KG1 (cell line): ENCODE data around the gene ITFG2.

Source experiments
- DNase-seq: peaks from one replicate; lab custom pipeline; 2025; lab: John Stamatoyannopoulos, UW

ITFG2 gene

DNA sequence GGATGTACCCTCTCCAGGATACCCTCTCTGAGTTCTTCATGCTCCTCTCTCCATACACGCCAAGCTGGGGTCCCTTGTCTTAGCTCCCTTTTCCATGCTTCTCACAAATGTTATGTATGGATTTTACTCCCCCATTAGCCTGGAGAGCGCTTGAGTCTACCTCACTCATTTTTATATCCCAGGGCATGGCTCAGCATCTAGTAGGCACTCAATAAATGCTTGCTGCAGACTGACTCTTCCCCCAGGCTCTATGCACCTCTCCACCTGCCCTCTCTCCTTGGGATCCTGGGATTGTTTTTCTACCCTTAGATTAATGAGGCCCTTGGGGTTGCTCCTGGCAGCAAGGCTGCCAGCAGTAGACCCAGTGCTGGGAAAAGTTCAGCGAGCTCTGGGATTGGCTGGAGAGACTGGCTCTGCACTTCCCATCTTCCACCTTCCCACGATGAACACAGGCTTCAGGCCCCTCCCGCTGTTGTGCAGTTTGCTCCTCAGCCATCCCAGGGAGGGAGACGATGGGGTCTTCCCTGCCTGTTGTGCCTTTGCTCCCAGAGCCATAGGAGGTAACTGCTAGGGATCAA lies 20.2 kb downstream of the ITFG2 start:
- DNase-seq = no peak

GRCh38 chr12:2833327-2833726 lies 20.9 kb downstream of the ITFG2 start:
- no peak for DNase-seq

GRCh38 chr12:2833810-2834209 lies 21.3 kb downstream of the ITFG2 start:
- DNase-seq = no peak

- DNase-seq = no peak
Observed at GRCh38 chr12:2834581-2835491, 22.4 kb downstream of the ITFG2 start, which contains the start of gene NRIP2. Gene NRIP2, minus strand, starts transcription at chr12:2835035. Its CDS starts 52 bp downstream, at chr12:2834983.

DNA sequence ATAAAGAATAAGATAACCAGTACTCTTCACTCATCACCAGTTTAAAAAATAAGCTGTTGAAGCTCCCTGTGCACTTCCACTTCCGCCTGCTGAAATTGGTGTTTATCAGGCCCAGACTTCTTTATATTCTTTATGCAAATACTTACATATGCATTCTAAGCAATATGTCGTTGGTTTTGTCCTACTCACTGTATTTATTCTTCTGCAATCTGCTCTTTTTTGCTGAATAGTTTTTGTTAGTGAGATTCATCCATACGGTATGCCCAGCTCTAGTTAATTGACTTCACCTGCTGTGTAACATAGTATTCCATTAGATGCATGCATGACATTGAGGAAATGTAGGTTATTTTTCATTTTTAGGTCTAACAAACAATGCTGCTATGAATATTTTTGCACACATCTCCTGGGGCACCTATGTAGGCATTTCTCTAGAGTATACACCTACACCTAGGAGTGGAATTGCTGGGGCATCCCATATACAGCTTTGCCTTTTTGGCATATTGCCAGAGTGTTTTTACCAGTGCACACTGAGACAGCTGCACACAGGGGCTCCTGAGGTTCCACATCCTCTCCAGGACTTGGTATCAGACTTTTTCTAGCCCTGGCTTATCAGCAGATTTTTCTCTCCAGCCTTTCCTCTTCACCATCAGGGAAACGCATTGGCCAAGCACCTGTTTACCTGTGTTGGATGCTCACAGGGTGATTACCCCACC lies 23.4 kb downstream of the ITFG2 start:
- DNase-seq = no peak

DNA sequence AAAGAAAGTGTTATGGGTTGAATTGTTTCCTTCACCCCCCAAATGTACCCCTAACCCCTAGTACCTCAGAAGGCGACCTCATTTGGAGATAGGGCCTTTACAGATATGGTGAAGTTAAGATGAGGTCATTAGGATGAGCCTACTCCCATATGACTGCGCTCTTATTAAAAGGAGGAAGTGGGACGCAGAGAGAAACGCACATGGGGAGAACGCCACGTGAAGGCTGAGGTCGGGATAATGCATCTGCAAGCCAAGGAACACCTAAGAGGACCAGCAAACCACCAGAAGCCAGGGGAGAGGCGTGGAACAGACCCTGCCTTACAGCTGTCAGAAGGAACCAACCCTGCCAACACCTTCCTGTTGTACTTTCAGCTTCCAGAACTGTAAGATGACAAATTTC lies 24.1 kb downstream of the ITFG2 start:
- no peak for DNase-seq

DNA sequence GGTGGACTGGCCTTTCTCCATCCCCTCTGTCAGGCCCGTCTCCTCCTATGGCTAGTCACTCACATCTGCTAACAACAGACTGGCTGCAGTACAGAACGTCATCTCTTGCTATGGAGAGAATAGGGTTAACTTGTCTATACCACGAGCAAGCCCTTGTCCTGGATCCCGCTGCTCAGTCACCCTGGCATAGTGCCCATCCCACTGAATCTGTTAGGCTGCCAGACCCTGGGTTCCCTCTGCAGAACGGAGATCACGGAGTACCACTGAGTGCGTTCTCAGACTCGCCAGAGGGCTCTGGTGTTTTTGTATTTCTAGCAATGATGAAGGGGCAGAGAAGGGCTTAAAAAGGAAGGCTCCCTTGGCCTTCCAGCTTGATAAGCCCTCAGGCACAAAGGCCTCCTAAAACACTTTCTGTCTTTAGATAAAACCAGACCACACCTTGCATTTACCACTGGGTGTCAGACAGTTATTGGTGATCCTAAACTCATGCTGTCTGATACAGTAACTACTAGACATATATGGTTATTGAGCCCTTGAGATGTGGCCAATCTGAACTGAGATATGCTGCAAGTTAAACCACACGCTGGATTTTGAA lies 28.7 kb downstream of the ITFG2 start:
- DNase-seq = no peak

GRCh38 chr12:2842948-2843347 lies 30.5 kb downstream of the ITFG2 start:
- no peak for DNase-seq

DNA sequence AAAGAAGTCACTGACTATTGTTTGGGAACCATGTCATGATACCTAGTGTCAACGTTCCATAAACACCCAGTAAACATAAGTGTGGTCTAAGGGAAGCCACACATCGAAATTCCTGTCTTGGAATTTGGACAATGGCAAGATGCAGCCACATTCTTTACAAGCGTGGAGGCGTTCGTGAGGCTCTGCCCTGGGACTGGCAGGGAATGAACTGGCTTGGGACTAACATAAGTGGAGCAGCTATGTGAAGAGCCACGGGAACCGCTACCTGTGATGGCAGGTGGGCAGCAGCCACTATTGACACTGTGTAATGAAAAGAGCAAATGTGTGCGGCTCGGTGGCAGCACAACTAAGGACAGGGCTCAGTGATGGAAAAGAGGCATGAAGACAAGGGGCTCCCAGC lies 32.3 kb downstream of the ITFG2 start:
- no peak for DNase-seq

DNA sequence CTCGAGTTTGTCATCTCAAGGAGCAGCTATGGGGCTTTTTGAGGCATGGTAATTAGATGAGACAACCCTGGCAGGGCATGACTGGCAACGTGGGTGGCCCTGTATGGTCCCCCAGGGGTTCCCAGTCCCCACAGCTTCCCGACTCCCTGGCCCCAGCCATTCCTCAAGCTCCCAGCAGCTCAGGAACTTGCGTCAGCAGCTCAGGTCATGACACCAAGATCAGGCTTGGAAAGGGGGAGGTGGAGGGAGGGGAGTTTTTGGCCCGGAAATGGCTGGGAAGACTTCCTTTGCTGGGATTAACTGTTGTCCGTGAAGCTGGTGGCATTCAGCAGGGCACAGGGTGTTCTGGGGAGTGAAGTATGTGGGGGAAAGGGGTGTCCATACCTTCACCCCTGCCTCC lies 32.8 kb downstream of the ITFG2 start:
- DNase-seq = no peak

DNA sequence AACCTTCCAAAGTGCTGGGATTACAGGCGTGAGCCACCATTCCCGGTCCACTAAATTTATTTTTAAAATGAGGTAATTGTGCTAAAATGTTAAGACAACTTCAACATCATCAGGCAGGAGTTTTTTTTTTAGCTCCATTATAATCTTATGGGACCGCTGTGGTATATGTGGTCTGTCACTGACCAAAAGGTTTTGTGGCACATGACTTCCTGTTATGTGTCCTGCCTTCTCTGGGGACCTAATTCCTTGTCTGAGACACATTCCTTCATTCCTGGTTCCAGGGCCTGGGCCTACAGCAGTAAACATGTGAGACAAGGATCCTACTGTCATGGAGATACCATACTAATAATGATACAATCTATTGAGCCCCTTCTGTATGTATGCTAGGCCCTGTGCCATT lies 39.5 kb downstream of the ITFG2 start:
- no peak for DNase-seq

GRCh38 chr12:2853626-2854025 lies 41.2 kb downstream of the ITFG2 start:
- no peak for DNase-seq

DNA sequence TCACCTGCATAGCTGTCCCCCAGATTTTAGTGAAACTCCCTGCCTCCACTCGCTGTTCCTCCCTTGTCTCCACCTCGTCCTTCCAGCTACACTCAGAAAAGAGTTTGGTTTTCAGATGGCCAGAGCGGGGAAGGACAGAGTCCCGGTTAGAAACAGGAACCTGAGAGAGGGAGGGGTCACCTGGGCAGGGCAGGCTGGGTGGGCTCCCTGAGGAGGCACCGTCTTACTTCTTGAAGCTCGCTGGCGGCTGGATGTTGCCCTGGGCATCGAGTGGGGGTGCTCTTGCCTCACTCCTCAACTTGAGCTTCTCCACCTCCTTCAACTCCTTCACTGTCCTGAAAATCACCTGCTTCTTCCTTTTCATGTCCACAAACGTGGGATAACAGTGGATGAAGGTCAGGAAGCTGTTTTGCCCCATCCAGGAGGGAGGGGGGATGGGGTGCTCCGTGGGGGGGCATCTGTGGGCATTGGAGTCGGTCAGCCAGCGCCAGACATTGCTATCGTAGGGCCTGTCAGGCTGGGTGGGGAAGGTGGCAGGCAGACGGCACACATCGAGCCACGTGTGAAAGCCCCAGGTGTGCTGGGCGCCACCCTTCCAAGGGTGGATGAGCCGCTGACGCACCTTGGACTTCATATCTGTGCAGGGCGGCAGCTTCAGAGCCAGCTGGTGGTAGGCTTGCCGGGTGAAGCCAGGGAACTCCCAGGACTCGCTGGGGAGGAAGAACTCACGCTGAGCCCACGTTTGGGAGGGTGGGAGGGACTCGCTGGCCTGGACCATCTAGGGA lies 42.4 kb downstream of the ITFG2 start:
- DNase-seq = no peak

- DNase-seq = no peak
Observed at GRCh38 chr12:2855546-2855945, 43.1 kb downstream of the ITFG2 start.

DNA sequence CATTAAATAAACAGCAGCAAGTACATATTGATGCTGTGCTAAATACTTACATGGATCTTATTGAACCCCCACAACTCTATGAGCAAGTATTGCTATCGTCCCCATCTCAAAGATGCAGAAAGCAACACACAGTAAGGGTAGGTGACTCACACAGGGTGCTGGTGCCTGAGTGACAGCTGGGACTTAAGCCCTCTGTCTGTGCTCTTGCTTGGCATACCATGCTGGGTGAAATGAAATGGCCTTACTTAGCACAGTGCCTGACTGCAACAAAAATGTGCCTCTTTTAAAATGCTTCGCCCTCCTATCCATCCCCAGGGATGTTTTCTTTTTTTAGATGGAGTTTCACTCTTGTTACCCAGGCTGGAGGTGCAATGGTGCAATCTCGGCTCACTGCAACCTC lies 43.6 kb downstream of the ITFG2 start:
- DNase-seq = no peak

GRCh38 chr12:2857021-2857431 lies 44.6 kb downstream of the ITFG2 start, which contains the start of gene TEX52:
Gene TEX52, minus strand, starts transcription at chr12:2857039. Its CDS starts 13 bp downstream, at chr12:2857026.
- no peak for DNase-seq

GRCh38 chr12:2857576-2857975 lies 45.1 kb downstream of the ITFG2 start:
- DNase-seq = no peak

DNA sequence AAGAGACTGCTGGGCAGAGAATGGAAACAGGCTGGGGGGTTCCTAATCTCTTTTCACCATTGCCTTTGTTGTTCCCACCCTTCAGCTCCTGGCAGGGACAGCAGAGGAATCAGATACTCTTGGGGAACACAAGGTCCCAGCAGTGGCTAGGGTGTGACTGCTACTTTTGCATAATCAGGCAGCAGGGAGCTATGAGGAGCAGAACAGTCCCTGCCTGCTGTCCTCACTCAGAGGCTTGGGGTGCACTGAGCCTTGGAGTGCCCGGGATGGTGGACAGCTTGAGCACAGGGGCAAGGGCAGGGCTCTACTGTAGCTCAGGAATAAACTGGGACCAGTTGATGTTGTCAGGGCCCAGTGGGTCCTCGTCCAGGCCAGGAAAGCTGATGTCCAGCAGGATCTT lies 45.9 kb downstream of the ITFG2 start:
- DNase-seq = no peak

- DNase-seq = no peak
Observed at GRCh38 chr12:2858944-2859421, 46.5 kb downstream of the ITFG2 start.

- no peak for DNase-seq
Observed at GRCh38 chr12:2860170-2860569, 47.7 kb downstream of the ITFG2 start.

DNA sequence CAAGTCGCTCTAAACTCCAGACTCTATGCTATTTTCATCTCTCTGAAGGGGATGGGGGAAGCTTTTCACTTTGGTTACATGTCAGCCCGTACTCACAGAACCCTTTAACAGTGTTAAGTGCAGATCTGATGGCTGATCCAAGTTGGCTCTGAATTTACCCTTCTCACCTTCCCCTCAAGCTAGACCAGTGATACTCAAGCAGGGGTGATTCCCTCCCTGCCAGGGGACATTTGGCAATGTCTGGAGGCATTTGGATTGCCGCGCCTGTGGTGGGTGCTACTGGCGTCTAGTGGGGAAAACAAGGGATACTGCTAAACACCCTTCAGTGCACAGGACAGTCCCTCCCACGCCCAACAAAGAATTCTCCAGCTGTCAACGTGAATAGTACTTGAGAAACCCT lies 50.4 kb downstream of the ITFG2 start:
- no peak for DNase-seq
